ENCODE data around the gene WDFY1.

DNA sequence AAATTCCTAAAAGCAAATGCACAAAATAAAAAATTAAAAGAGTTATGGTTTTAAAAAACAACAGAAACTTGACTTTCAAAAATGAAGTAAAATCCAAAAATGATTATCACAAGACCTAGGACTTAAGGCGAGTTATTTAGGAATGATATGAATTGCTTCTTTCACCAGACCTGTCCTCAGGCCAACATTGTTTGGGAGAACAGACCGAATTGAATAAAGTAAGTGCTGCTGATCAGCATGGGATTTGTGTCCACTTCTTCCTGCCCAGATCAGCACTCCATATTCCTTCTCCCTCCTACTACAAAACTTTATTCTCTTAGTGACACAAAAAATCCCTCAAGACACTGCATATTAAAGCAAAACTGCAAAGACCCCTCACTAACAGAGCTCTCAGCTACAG, 39.1 kb downstream of the WDFY1 start:
- TF ChIP-seq, protein P1, sequence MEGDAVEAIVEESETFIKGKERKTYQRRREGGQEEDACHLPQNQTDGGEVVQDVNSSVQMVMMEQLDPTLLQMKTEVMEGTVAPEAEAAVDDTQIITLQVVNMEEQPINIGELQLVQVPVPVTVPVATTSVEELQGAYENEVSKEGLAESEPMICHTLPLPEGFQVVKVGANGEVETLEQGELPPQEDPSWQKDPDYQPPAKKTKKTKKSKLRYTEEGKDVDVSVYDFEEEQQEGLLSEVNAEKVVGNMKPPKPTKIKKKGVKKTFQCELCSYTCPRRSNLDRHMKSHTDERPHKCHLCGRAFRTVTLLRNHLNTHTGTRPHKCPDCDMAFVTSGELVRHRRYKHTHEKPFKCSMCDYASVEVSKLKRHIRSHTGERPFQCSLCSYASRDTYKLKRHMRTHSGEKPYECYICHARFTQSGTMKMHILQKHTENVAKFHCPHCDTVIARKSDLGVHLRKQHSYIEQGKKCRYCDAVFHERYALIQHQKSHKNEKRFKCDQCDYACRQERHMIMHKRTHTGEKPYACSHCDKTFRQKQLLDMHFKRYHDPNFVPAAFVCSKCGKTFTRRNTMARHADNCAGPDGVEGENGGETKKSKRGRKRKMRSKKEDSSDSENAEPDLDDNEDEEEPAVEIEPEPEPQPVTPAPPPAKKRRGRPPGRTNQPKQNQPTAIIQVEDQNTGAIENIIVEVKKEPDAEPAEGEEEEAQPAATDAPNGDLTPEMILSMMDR (IDR thresholded peaks at IDR 0.05; ENCODE audit: low read length), result no peak
- TF ChIP-seq EZH2 (IDR thresholded peaks at IDR 0.05; ENCODE audit: borderline replicate concordance, low read length), result no peak
